Measurements from ENCODE around the gene MYADM.

MYADM gene

DNA sequence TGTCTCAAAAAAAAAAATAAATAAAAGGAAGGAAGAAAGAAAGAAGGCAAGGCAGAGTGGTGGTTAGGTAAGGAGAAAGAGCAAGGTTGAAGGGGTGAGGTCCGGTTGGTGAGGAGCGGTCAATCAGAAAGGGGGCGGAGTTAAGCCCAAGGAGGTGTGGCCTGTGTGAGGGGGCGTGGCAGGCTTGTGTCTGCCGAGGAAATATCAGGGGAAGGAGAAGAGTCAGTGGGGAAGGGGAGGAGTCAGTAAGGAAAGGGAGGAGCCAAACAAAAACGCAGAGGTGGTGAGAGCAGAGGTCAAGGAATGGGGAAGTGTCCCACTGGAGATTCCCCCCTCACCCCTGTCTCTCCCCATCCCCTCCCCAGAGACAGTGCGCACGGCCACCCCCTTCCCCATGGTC, 47.3 kb downstream of the MYADM start:
- DNase-seq (ENCODE audit: low spot score), result no peak

DNA sequence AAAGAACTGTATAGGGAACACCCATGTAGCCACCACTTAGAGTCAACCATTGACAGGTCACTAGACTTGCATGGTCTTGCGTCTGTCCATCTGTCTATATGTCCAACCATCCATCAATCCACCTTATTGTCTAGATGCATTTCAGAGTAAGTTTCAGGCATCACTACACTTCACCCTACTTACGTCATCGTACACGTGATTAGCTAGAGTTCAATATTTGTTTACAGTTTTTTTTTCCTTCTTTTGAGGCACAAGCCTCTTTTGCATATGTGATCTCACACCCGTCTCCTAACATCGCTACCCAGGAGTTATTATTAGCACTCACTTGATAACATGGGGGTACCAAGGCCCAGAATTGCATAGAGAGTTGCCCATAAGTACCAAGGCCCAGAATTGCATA, 48.3 kb downstream of the MYADM start:
- no peak for DNase-seq (ENCODE audit: low spot score)

GRCh38 chr19:53917356-53917755, 49.7 kb downstream of the MYADM start:
- peak; percentile 77 for DNase-seq (ENCODE audit: low spot score)

Data from putamen (tissue), 1 donor.